Fibroblast of skin of left quadriceps (primary cell): ENCODE measurements around the gene ATP4B.

Experiments used
- DNase-seq, 2 experiments: peaks; one replicate each; pipeline ENCODE4 v3.0.0-alpha.2; 2013; ENCODE audit warnings: low read depth in 2 of 2

ATP4B gene

GRCh38 chr13:113642563-113642962 lies 15.4 kb downstream of the ATP4B start:
- DNase-seq: no peak

GRCh38 chr13:113641426-113641825 lies 16.6 kb downstream of the ATP4B start:
- DNase-seq: no peak

- no peak for DNase-seq
These were observed 18.3 kb downstream of the ATP4B start for GRCh38 chr13:113639616-113640262.

GRCh38 chr13:113638806-113639205 lies 19.2 kb downstream of the ATP4B start:
- DNase-seq: no peak

GRCh38 chr13:113638173-113638746 lies 19.7 kb downstream of the ATP4B start:
- DNase-seq: no peak

GRCh38 chr13:113637262-113638160 lies 20.5 kb downstream of the ATP4B start:
- DNase-seq: no peak

- DNase-seq: no peak
These were observed 21.6 kb downstream of the ATP4B start for GRCh38 chr13:113636266-113636963.

- no peak for DNase-seq
These were observed 22.3 kb downstream of the ATP4B start for GRCh38 chr13:113635709-113636108.

- no peak for DNase-seq
These were observed 23.0 kb downstream of the ATP4B start for GRCh38 chr13:113635048-113635420.

GRCh38 chr13:113634279-113635047 lies 23.5 kb downstream of the ATP4B start:
- DNase-seq: no peak

GRCh38 chr13:113633485-113633873 lies 24.5 kb downstream of the ATP4B start:
- no peak for DNase-seq

GRCh38 chr13:113632706-113633484 lies 25.1 kb downstream of the ATP4B start:
- DNase-seq: no peak

- DNase-seq: no peak
These were observed 26.5 kb downstream of the ATP4B start for GRCh38 chr13:113631341-113632095.

- no peak for DNase-seq
These were observed 27.2 kb downstream of the ATP4B start for GRCh38 chr13:113630804-113631203.

GRCh38 chr13:113630296-113630695 lies 27.7 kb downstream of the ATP4B start:
- no peak for DNase-seq

- DNase-seq: no peak
These were observed 28.1 kb downstream of the ATP4B start for GRCh38 chr13:113629866-113630265.

- DNase-seq: no peak
These were observed 29.4 kb downstream of the ATP4B start for GRCh38 chr13:113628291-113629270.

GRCh38 chr13:113627136-113627535 lies 30.9 kb downstream of the ATP4B start:
- no peak for DNase-seq
